HepG2 (cell line): ENCODE results near the gene HYCC2. TPM values are rescaled to one million over a fixed set of nuclear protein-coding genes. Genes with fewer than 3 reads are reported as not detected.

Source experiments
- CC2D1A ChIP-seq: sonication (generic); formaldehyde crosslinking; IDR thresholded peaks from 2 replicates; pipeline ENCODE4 v1.8.1; 2023; ENCODE audit warnings: mild to moderate bottlenecking, missing genetic modification reagents
- CENPX ChIP-seq: sonication (generic); formaldehyde crosslinking; IDR thresholded peaks from 2 replicates; pipeline ENCODE4 v1.9.0; 2021; ENCODE audit warnings: mild to moderate bottlenecking, missing genetic modification reagents, moderate library complexity
- EHMT2 ChIP-seq: fragments of 200-600 bp; sonication (generic); IDR thresholded peaks from 2 replicates; pipeline ENCODE4 v1.7.0; 2017; ENCODE audit warnings: antibody characterized with exemption, low read depth, low read length, borderline replicate concordance
- FOXK2 ChIP-seq: fragments of 450-650 bp; IDR thresholded peaks from 2 replicates; pipeline ENCODE4 v1.6.1; 2016
- HCFC1 ChIP-seq: fragments of 150-350 bp; IDR thresholded peaks from 2 replicates; pipeline ENCODE4 v1.6.1; 2014; ENCODE audit warnings: low read depth, low read length
- MBNL3 ChIP-seq: fragments of 250-450 bp; sonication (Bioruptor Pico); conservative IDR thresholded peaks from 2 replicates; pipeline ENCODE4 v1.8.0; 2022; ENCODE audit warnings: mild to moderate bottlenecking, inconsistent platforms
- NCOA1 ChIP-seq: sonication (generic); formaldehyde crosslinking; IDR thresholded peaks from 2 replicates; pipeline ENCODE4 v1.9.0; 2021; ENCODE audit warnings: missing genetic modification reagents
- TARDBP ChIP-seq: sonication (generic); formaldehyde crosslinking; IDR thresholded peaks from 2 replicates; pipeline ENCODE4 v1.8.0; 2022; ENCODE audit warnings: mild to moderate bottlenecking, missing genetic modification reagents
- ZEB1 ChIP-seq: IDR thresholded peaks from 2 replicates; pipeline ENCODE4 v1.6.1; 2012; ENCODE audit warnings: mild to moderate bottlenecking, low read depth, inconsistent platforms; ENCODE audit not compliant: insufficient replicate concordance
- ZNF224 ChIP-seq: sonication (generic); formaldehyde crosslinking; IDR thresholded peaks from 2 replicates; pipeline ENCODE4 v1.5.0; 2020; ENCODE audit warnings: mild to moderate bottlenecking, missing genetic modification reagents
- ZNF264 ChIP-seq: sonication (generic); formaldehyde crosslinking; IDR thresholded peaks from 2 replicates; pipeline ENCODE4 v1.4.0; 2020; ENCODE audit warnings: missing genetic modification reagents
- ZNF841 ChIP-seq: sonication (generic); formaldehyde crosslinking; IDR thresholded peaks from 2 replicates; pipeline ENCODE4 v1.8.1; 2023; ENCODE audit warnings: missing genetic modification reagents, borderline replicate concordance
- polyA plus RNA-seq, 8 experiments: library from polyadenylated mRNA; depleted of rRNA in 3 of 8; stranded (reverse) in 7 of 8; unstranded in 1 of 8; fragments of >200 nt; fragmentation: Illumina TruSeq in 4 of 8; extraction: Trizol in 4 of 8; gene quantifications; 2 replicates each; pipeline versions ENCODE4 v1.2.1 to v1.2.3, GENCODE V29; 2011 to 2016; ENCODE audit warnings: low read depth in 4 of 8, missing spikeins in 1 of 8, mixed read lengths in 1 of 8; ENCODE audit not compliant: insufficient read depth in 1 of 8
- total RNA-seq, 5 experiments: library from RNA; depleted of rRNA; stranded (reverse); fragments of >200 nt; fragmentation: Illumina TruSeq; extraction: Trizol; gene quantifications; 2 replicates each; pipeline ENCODE4 v1.2.3, GENCODE V29; 2016; ENCODE audit warnings: low read depth in 1 of 5
- TF ChIP-seq, protein P1 (sequence below), 2 experiments: fragments of 450-650 bp in 1 of 2; sonication (generic) in 1 of 2; formaldehyde crosslinking in 1 of 2; IDR thresholded peaks; 2 replicates each; pipeline versions ENCODE4 v1.6.1 to v1.8.0; 2016 to 2022; ENCODE audit warnings: antibody characterized with exemption in 1 of 2, mild to moderate bottlenecking in 1 of 2, missing genetic modification reagents in 1 of 2
- TF ChIP-seq, protein P2 (sequence below): sonication (generic); formaldehyde crosslinking; IDR thresholded peaks from 2 replicates; pipeline ENCODE4 v1.4.0; 2020; ENCODE audit warnings: mild to moderate bottlenecking, missing genetic modification reagents

The HYCC2 gene
- total and polyA plus RNA-seq, 2 of the 13 experiments (the other 11 are each of a cell fraction or from before 2014, with no cell fraction given): 4.7 to 13.9 TPM

DNA sequence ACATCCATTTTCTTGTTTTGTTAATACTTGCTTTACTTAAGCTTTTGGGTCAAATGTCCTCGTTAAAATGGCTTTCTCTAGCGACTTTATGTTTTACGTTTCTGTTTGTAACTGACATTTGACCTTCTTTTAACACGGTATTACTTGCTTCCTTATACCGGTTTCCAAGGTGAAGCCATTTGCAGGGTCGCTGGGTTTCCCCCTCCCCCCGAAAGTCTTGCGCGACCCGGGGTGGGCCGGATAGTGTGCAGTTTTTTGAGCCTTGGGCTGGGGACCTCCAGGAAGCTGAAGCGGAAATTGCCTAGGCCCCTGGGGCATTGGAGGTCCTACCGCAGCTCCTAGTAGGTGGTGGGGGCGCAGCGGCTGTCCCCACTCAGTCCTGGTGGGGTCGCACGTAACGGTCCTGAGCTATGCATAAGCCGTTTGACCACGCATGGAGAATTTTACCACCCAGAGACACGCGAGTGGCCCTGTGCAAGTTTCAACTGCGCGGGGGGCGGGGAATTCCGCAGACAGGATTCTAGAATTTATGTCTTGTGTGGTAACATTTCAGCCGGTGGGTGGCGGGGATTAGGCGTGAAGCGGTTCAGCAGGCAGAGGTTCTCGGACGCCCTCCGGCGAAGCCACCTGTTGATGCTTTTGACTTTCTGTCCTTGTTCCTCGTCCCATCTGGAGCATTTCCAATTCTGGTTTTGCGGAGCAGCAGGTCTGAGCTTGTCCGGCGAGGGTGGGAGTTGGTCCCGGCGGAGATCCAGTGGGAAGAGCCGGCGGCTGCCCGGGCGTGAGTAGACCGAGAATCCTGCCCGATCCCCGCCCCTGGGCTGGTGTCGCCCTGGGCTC lies 46.9 kb upstream of the HYCC2 start (continued):
- TF ChIP-seq, protein P1, sequence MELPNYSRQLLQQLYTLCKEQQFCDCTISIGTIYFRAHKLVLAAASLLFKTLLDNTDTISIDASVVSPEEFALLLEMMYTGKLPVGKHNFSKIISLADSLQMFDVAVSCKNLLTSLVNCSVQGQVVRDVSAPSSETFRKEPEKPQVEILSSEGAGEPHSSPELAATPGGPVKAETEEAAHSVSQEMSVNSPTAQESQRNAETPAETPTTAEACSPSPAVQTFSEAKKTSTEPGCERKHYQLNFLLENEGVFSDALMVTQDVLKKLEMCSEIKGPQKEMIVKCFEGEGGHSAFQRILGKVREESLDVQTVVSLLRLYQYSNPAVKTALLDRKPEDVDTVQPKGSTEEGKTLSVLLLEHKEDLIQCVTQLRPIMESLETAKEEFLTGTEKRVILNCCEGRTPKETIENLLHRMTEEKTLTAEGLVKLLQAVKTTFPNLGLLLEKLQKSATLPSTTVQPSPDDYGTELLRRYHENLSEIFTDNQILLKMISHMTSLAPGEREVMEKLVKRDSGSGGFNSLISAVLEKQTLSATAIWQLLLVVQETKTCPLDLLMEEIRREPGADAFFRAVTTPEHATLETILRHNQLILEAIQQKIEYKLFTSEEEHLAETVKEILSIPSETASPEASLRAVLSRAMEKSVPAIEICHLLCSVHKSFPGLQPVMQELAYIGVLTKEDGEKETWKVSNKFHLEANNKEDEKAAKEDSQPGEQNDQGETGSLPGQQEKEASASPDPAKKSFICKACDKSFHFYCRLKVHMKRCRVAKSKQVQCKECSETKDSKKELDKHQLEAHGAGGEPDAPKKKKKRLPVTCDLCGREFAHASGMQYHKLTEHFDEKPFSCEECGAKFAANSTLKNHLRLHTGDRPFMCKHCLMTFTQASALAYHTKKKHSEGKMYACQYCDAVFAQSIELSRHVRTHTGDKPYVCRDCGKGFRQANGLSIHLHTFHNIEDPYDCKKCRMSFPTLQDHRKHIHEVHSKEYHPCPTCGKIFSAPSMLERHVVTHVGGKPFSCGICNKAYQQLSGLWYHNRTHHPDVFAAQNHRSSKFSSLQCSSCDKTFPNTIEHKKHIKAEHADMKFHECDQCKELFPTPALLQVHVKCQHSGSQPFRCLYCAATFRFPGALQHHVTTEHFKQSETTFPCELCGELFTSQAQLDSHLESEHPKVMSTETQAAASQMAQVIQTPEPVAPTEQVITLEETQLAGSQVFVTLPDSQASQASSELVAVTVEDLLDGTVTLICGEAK (IDR thresholded peaks at IDR 0.05): no peak
- TF ChIP-seq, protein P1 (CRISPR knock-in tag; IDR thresholded peaks at IDR 0.05): no peak; the same call in 1 of the 2 replicates
- TF ChIP-seq ZEB1 (no peak), CENPX (CRISPR knock-in tag) (no peak), TARDBP (peak; percentile 60; the same call in 1 of the 2 replicates), CC2D1A (CRISPR knock-in tag) (no peak), HCFC1 (no peak), ZNF841 (CRISPR knock-in tag) (no peak), ZNF224 (CRISPR knock-in tag) (no peak), ZNF264 (CRISPR knock-in tag) (peak; percentile 77), MBNL3 (CRISPR knock-in tag) (no peak), FOXK2 (no peak), EHMT2 (no peak), NCOA1 (CRISPR knock-in tag) (peak; percentile 88; the same call in 1 of the 2 replicates)
- TF ChIP-seq, protein P2, sequence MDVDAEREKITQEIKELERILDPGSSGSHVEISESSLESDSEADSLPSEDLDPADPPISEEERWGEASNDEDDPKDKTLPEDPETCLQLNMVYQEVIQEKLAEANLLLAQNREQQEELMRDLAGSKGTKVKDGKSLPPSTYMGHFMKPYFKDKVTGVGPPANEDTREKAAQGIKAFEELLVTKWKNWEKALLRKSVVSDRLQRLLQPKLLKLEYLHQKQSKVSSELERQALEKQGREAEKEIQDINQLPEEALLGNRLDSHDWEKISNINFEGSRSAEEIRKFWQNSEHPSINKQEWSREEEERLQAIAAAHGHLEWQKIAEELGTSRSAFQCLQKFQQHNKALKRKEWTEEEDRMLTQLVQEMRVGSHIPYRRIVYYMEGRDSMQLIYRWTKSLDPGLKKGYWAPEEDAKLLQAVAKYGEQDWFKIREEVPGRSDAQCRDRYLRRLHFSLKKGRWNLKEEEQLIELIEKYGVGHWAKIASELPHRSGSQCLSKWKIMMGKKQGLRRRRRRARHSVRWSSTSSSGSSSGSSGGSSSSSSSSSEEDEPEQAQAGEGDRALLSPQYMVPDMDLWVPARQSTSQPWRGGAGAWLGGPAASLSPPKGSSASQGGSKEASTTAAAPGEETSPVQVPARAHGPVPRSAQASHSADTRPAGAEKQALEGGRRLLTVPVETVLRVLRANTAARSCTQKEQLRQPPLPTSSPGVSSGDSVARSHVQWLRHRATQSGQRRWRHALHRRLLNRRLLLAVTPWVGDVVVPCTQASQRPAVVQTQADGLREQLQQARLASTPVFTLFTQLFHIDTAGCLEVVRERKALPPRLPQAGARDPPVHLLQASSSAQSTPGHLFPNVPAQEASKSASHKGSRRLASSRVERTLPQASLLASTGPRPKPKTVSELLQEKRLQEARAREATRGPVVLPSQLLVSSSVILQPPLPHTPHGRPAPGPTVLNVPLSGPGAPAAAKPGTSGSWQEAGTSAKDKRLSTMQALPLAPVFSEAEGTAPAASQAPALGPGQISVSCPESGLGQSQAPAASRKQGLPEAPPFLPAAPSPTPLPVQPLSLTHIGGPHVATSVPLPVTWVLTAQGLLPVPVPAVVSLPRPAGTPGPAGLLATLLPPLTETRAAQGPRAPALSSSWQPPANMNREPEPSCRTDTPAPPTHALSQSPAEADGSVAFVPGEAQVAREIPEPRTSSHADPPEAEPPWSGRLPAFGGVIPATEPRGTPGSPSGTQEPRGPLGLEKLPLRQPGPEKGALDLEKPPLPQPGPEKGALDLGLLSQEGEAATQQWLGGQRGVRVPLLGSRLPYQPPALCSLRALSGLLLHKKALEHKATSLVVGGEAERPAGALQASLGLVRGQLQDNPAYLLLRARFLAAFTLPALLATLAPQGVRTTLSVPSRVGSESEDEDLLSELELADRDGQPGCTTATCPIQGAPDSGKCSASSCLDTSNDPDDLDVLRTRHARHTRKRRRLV: peak; percentile 62; the same call in 1 of the 2 replicates
